ENCODE results near the gene KY.

Gene KY

DNA sequence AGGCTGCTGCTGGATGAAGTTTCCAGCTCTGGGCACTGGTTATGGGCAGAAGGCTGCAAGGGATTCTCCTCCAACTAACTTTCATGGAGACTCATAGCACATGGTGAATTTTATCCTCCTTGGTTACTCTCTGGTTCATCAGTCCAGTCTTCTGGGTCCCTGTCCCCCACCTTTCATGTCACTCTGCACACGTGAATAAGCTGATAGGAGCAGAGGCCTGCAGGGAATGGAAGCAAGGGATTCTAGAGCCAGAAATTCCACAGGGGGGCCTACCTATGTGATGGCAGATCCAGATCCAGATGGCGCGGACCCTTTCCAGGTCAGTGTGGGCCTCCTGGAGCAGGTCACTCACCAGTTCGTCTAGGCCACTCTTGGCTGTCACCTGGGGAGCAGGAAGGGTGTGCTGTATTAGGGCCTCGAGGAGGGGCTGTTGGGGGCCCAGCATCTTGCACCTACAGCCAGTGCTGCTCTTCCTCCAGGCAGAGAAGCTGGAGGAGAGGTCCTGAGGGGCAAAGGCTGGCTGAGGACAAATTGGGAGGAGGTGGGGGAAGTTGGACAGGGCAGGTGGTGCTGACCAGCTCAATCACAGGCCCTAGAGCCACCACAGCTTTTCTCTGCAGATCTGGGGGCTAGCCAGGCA is 30.2 kb downstream of the KY start:
- DNase-seq (ENCODE audit: low read depth in 4 of 4, low spot score in 1 of 4): no peak

DNA sequence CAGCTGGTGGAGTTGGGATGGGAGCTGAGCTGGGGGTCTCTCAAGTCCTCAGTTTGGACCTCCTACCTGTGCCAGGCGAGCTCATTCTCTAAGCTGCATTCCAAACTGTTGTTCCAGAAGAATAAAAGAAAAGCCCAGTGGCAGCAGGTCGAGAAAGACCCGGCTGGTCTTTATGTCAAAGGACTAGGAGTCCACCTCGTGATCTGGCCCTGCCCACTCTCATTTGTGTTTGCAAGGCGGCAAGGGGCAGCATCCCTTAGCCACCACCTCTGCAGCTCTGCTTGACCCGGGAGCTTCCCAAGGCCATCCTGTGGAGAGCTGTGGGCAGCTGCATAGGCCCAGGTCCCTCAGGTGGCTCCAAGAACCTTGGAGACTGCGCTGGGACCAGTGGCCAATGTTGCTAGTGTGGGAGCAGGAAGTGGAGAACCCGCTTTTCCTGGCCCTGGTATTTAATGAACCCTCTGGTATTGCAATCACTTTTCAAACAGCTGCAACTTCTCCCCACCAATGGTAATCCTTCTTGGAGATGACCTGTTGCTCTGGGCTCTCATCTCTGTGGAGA is 30.9 kb downstream of the KY start:
- no peak for DNase-seq (ENCODE audit: low read depth in 4 of 4, low spot score in 1 of 4)

DNA sequence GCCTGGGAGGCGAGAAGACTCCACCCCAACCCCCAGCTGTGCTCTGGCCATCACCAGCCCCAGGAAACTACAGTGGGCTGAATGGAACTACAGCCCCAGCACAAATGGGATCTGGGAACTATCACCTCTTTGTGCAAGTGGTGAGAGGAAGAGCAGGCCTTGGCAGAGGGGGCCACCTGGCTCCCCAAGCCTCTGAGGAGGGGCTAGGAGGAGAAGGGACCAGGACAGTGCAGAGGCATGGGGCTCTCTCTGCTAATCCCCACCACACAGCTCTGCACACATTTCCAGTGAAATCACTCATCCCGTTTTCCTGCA is 31.6 kb downstream of the KY start:
- DNase-seq (ENCODE audit: low read depth in 4 of 4, low spot score in 1 of 4): no peak

DNA sequence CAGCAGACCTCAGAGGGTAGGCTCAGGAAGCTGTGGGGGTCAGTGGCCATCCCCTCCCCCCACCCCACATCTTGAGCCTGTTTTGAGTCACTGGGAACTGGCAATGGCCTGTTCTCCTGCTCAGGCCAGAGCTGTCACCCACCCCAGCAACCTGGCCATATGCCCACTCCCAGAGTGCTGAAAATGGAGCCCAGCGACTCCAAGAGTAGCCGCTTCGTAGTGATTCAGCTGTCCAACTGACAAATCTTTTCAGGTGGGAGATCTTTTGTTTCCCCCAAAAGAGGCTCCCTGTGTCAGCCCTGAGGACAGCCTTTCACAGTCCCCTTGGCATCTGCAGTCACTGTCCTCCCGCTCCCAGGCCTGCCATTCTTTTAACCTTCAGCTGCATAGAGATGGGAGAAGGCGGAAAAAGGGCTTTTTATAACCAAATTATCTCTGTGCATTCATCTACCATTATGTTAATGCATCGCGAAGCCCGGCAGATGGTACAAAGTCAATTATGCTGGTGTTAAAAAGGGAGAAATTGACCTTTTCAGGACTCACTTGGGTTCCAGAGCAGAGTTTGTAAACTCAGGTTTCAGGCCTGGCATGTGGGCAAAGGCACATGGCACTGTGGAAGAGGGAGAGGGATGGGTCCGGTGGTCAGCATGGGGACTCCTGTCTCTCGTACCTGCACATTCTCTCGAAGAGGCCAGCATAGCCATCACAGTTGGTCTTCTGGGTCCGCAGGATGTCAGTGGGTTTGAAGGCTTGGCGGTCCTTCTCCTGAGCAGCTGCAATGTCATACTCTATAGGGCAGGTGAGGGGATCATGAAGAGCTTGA is 32.1 kb downstream of the KY start:
- DNase-seq (ENCODE audit: low read depth in 4 of 4, low spot score in 1 of 4): no peak

DNA sequence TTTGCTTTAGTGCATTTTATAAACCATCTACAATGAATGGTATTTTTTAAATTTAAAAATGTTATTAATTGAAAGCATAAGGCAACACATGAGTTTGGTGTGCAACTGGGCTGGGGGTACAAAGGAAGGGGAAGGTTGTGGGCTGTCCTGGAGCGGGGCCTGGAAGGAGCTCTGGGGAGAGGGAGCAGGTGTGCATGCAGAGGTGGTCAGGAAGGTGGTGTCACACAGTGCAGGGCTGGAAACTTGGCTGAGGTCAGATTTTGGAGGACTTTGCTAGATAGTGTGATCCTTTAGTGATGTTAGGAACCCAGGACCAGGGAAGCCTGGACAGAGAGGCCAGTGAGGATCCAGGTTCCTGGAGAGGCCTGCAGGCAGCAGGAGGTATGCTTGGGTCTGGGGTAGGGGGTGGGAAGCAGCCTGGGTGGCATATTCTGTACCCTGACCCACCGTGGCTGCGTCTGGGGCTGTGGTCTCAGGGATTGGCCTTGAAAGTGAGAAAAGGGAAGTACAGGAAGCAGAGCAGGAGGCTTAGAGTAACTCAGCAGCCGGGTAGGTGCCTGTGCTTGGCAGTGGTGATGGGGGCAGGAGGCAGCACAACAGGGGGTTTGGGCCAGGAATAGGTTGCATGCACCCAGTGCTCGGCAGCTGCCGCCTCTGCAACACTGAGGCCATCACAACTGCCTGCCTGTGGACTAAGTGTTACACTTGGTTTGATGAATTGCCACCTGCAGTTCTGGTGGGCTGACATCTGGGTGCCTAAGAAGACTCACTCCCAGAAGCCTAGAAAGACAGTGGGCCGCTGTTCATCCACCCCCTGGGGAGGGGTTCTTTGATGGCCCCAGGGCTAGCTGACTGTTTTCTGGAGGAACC is 33.0 kb downstream of the KY start:
- DNase-seq (ENCODE audit: low read depth in 4 of 4, low spot score in 1 of 4): no peak

DNA sequence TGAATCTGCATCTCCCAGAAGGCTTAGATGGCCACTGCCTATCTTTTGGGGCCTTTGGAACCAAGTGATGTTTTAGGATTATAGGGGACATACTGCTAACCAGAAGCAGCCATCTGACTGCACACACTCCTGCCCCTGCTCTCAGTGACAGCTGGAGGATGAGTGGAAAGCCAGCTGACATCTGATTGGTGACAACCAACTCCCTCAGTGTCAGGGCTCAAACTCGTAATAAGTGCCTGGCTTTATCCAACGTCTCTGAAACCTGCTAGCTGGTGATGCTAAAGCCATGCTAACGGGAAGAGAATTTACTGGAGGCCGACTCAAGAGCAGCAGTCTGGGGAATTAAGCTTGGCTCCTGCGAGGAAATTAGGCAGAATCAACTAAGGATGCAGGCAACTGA is 35.1 kb downstream of the KY start:
- DNase-seq (ENCODE audit: low read depth in 4 of 4, low spot score in 1 of 4): no peak

DNA sequence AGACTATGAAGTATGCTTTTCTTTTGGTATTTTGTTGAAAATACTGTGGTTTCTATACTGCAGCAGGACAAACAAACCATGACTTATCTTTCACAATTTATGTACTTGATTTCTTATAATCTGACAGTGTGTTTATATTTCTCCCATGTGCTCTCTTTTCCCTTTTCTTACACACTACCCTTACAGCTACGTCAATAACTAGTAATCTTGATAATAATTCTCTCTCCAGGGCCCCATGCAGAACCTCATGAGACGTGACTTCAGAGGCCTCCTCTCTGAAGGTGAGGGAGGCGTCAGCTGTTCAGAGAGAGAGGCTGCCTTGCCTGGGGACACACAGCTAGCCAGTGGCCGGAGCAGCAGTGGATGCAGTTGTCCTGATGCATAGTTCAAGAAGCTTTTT is 35.9 kb downstream of the KY start:
- DNase-seq (ENCODE audit: low read depth in 4 of 4, low spot score in 1 of 4): no peak

DNA sequence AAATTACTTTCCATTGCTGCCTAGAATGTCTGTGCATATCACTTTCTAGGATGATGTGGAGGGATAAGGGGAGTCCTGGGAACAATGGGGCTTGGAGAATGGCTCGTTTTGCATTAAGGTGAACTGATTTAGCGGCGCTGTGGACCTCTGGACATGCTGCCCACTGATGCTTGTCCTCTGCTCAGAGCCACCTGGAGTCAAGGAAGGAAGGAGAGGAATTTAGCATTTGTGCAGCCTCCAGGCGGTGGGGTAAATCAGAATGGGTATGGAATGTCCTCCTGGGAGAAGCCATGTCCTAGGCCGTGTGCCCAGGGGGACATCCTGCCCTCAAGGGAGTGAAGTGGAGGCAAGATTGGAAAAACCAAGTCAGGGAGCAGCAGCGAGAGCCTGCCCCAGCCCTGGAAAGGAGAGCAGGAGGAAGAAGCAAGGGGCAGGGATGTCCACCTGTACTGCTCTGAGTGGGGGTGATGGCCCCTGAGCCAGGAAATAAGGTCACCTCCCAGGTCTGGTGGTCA is 37.8 kb downstream of the KY start:
- DNase-seq (ENCODE audit: low read depth in 4 of 4, low spot score in 1 of 4): no peak

DNA sequence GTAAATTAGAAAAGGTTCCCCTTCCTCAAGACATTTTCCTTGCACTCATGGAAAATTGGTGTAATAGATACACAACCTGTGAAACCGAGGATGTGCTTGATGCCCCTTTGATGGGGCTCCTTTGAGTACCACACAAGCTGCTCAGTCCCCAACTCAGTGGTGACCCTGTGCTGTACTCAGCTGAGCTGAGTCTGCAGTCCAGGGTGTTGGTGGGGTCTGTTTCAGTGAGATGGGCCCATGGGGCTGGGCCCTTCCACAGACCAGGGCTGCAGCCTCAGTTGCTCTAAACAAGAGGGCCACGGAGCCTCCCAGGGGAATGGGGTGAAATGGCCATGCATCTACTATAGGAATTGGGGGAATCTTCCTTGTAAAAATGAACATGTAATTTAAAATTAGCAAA is 39.3 kb downstream of the KY start:
- DNase-seq (ENCODE audit: low read depth in 4 of 4, low spot score in 1 of 4): no peak

DNA sequence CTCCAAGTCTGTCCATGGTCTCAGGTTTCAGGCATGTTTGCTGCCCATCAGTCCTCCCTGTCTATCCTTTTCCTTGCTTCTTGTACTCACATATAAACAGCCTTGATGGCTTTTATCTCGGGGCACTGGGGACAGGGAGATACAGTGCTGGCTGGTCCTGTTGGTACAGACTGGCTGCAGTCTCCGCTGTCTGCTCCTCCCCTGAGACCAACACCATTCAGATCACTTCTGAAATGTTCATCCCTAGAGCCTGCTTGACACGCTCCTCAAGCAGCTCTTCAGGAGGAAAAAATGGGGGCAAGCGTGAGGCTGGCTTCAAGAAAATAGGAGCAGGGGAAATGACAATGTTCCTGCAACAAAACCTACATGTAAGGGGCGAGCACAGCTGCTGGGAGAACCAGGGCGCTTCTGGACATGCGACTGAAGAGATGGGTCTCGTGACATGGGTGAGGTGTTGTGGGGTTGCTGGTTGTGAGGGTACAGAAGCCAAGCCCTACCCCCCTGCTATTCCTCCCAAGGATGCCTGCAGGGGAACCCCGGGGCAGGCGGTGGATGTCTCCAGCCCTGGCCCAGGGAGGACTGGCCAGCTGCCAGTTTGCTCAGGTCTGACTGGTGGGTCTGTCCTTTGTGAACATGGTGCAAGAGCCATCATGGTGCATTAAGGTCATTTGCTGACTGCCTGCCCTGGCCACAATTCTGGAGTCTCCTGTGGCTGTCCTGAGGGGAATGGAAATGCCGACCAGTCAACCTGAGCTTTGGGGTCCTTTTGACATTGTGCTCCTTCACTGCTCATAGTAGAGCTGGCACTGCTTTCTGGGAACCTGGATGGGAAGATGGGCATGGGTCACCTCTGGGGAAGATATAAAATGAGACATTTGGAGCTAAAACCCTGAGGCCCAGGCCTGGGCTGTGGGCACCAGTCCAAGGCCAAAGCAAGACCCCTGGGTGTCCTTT is 40.1 kb downstream of the KY start:
- DNase-seq (ENCODE audit: low read depth in 4 of 4, low spot score in 1 of 4): no peak

DNA sequence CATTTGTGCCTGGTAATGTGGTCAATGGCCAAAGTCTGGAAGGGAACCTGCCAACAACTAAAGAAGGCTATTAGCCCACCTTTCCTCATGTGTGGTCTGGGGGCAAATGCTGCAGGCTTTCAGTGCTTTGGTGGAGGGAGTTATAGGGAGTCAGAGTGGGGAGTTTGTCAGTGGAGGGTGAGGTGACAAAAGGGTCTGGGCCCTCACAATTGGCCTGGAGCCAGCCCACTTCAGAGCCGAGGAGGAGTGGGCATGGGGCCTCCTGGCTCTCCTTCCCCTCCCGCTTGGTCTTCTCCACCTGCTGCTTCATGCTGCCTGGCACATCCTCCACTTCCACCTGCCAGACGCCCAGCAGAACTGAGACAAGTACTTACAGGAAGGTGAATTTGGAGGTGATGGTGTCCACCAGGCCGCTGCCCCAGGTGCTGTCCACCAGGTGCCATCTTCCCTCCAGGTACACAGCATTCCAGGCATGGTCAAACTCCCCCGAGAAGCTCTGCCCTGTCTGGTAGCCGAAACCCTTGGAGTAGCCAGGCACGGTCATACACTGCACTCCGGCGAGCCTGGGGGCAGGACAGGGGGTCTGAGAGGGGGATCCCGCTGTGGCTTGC is 40.9 kb downstream of the KY start:
- no peak for DNase-seq (ENCODE audit: low read depth in 4 of 4, low spot score in 1 of 4)

DNA sequence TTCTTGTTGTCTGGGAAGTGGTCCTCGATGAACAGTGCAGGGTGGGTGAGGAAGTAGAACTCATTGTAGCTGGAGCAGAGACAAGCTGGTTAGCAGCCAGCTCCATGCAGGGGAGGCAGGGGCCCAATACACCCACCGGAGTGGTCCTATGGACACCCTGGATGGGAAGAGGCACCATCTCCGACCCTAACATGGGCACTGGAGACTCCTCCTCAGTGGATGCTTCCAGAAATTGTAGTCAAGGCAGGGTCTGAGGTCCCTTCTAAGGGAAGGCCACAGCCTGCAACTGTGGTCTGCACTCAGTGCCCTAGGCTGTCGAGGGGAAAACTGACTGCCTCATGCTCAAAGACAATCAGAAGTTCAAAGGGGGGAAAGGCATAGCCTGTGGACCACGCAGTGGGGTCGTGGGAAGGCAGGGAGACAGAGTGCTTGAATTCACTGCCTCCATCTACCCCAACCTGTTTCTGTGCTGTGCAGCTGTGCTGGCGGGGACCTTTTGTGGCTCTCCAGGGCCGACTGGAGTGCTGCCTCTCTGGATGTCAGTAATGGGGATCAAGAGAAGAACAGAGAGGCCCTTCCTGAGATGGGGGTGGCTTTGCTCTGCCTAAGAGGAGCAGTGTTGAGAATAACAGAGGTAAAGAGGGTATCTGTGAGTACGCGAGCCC is 41.9 kb downstream of the KY start:
- no peak for DNase-seq (ENCODE audit: low read depth in 4 of 4, low spot score in 1 of 4)

DNA sequence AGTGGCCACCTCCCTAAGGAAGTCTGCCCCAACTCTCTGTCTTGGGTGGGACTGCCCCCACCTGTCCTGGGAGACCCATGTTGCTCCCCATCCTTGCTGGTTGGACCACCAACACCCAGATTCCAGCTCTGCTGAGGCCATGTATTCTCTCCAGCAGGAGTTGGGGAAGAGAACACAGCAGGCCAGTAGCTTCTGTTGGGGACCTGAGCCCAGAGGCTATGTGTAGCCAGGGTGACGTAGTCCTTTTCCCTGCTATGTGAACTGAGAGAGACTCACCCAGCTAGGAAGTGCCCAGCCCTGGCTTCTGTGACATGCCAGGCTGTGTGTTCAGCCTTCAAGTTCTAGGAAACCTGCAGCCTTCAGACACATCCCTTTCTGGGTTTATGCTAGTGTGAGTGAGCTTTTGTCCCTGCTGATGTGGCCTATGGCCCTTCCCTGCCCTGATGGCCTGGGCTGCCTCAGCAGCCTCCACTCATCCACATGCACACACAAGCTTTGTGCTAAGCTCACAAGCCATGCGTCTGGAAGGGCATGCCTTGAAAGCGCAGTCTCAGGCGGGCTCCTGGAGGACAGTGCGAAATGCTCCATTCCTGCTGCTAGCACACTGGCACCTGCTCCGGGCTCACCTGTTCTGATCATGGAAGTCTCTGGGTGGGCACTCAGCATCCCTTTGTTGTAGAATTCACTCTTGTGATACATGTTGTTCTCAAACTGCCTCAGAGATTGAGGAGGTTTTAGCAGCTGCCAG is 42.6 kb downstream of the KY start:
- no peak for DNase-seq (ENCODE audit: low read depth in 4 of 4, low spot score in 1 of 4)

DNA sequence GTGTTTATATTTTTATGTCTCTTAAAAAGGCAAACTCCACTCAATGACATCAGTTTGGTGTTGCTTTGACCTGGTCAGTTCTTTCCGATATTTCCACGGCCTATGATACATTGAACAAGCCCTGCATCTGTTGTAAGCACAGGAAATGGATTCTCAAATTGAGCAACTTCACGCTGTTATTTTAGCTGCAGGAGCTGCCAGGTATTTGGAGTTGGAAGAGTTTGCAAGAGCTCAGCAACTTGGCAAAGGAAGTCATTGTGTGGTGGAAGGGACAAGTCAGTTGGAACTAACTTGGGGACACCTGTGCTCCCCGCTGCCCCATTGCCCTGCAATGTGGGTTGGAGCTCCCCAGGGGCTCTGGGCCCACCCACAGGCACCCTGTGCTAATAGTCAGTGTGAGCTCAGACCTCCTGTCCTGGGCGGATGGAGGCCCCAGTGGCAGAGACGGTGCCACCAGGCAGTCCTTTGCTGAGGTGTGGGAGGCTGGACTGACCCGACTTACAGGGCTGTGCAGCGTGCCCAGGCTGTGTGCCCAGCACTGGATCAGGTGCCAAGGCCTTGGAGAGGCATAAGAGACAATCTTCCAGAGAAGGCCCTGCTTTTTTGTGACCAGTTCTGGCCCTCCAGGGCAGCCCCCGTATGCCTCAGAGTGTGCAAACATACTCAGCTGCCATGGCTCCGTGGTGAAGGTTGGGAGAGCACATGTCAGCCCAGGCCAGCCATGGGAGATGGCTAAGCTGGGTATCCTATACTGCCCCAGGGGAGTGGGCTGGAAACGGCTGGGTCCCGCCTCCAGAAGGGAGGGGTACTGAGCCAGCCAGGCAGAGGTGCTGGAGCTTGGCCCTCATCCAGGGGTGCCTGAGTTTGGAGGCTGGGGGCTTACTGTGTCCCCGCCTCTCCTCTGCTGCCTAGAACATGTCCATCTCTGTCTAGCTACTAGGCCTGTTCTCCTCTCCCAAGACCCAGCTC is 43.5 kb downstream of the KY start:
- no peak for DNase-seq (ENCODE audit: low read depth in 4 of 4, low spot score in 1 of 4)

DNA sequence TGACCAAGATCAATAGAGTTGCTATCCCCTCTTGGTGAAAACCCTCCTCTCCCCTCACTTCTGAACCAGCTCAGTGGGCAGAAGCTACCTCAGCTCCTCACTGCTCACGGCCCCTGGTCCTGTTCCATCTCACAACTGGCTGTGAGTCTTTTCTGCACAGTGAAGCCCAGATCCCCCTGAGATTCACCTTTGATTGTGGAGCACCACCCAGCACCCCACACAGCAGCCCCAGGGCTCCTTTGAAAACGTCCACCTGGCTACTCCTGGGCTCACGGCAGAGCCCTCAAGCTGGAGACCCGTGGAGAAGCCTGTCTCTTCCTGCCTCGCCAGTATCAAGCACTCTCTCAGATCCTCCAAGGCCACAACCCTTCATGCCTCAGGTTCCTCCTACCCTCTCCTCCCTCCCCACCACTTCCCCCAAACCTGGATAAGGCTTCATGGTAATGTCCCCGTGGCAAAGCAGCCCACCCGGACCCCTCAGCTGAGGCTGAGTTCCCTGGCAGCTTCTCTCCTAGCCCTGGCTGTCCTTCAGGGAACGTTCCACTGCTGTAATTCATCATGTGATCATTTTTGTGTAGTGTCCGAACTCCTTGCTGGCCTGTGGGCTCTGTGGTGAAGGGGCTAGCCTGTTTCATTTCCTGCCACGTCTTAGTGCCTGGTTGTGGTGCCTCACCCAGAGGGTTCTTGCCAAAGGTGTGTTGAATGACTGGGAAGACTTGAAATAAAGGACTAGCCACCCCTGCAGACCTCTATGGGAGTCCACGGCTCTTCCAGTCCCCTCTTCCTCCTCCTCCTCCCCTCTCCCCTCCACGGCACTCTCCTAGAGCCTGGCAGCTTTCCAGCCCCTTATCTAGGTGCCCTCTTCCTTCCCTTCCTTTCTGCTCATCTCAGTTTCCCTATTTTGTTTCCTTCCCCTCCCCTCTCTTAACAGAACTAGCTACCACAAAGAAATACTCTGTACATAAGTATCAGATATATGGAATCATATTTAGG is 44.5 kb downstream of the KY start:
- DNase-seq (ENCODE audit: low read depth in 4 of 4, low spot score in 1 of 4): no peak

DNA sequence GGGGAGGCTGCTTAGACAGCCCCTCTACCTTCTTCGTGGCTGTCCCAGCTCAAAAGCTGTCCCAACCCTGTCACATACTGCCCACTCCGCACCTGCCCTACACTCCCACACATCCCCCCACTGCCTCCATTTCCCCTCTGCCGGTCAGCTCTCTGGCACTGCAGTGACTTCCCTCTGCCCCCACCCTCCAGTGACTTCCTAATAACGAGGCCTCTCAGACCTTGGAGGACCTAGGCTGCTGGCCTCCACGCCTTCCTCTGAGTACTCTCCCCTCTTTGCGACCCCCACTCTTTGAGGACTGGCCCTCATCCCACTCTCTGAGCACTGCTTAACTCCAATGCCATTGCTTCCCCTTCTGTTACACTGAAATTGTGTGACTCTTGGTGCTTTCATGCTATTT is 45.3 kb downstream of the KY start:
- DNase-seq (ENCODE audit: low read depth in 4 of 4, low spot score in 1 of 4): no peak

All from stimulated activated CD4-positive, alpha-beta T cell treated with anti-CD3 and anti-CD28 coated beads, Interleukin-1b, Interleukin-23, amount 100 ng/mL, for 24 hours (primary cell).